ENCODE data around the gene LARGE1. TPM values are rescaled to one million over a fixed set of nuclear protein-coding genes. Genes with fewer than 3 reads are reported as not detected.

The LARGE1 gene
- total and polyA plus RNA-seq, 2 of the 4 experiments (the other 2 are of a cell fraction), result 6.2 to 12.4 TPM

DNA sequence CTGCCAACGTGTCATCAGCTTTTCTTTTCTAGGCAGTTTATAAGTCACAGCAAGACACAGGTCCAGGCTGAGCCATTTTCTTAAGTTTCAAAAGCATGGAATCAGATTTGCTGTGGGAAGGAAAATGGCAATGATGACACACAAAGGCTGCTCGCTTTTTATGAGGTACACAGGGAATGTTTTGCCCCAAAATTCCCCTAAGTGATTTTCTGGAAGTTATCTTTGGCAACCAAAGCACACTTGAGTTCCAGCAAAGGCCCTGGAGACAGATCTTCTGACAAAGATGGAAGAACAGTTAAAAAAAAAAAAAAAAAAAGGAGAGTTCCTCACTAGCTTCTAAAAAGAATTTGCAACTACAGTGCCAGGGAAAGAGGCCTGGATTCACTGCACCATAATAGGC is 260.8 kb downstream of the LARGE1 start:
- no peak overlapping the region for H3K4me3 ChIP-seq (ENCODE audit: insufficient read depth, low read depth, low read length)
- TF ChIP-seq, protein P1, sequence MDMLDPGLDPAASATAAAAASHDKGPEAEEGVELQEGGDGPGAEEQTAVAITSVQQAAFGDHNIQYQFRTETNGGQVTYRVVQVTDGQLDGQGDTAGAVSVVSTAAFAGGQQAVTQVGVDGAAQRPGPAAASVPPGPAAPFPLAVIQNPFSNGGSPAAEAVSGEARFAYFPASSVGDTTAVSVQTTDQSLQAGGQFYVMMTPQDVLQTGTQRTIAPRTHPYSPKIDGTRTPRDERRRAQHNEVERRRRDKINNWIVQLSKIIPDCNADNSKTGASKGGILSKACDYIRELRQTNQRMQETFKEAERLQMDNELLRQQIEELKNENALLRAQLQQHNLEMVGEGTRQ (IDR thresholded peaks at IDR 0.05; ENCODE audit: low read depth, low read length), result no peak
- no peak for TF ChIP-seq CHD1 (IDR thresholded peaks at IDR 0.05; ENCODE audit: low read depth, low read length)
- no peak for TF ChIP-seq NFE2L2 (IDR thresholded peaks at IDR 0.05; ENCODE audit: low read depth, low read length)
- TF ChIP-seq, protein P2, sequence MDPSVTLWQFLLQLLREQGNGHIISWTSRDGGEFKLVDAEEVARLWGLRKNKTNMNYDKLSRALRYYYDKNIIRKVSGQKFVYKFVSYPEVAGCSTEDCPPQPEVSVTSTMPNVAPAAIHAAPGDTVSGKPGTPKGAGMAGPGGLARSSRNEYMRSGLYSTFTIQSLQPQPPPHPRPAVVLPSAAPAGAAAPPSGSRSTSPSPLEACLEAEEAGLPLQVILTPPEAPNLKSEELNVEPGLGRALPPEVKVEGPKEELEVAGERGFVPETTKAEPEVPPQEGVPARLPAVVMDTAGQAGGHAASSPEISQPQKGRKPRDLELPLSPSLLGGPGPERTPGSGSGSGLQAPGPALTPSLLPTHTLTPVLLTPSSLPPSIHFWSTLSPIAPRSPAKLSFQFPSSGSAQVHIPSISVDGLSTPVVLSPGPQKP (IDR thresholded peaks at IDR 0.05; ENCODE audit: borderline replicate concordance, low read depth, low read length), result no peak
- no peak for TF ChIP-seq MXI1 (IDR thresholded peaks at IDR 0.05; ENCODE audit: borderline replicate concordance, low read depth, low read length)
- no peak for TF ChIP-seq CEBPB (IDR thresholded peaks at IDR 0.05; ENCODE audit: low read depth, low read length)
- TF ChIP-seq MAZ (IDR thresholded peaks at IDR 0.05; ENCODE audit: borderline replicate concordance, low read depth, low read length), result no peak
- no peak for TF ChIP-seq POLR2A (IDR thresholded peaks at IDR 0.05; ENCODE audit: low read depth, low read length)
- TF ChIP-seq FOS (IDR thresholded peaks at IDR 0.05; ENCODE audit: low read depth, low read length), result no peak
- TF ChIP-seq RFX5 (IDR thresholded peaks at IDR 0.05; ENCODE audit: low read depth, low read length), result no peak
- TF ChIP-seq, protein P3, sequence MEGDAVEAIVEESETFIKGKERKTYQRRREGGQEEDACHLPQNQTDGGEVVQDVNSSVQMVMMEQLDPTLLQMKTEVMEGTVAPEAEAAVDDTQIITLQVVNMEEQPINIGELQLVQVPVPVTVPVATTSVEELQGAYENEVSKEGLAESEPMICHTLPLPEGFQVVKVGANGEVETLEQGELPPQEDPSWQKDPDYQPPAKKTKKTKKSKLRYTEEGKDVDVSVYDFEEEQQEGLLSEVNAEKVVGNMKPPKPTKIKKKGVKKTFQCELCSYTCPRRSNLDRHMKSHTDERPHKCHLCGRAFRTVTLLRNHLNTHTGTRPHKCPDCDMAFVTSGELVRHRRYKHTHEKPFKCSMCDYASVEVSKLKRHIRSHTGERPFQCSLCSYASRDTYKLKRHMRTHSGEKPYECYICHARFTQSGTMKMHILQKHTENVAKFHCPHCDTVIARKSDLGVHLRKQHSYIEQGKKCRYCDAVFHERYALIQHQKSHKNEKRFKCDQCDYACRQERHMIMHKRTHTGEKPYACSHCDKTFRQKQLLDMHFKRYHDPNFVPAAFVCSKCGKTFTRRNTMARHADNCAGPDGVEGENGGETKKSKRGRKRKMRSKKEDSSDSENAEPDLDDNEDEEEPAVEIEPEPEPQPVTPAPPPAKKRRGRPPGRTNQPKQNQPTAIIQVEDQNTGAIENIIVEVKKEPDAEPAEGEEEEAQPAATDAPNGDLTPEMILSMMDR (conservative IDR thresholded peaks at IDR 0.05; ENCODE audit: low read depth, low read length), result no peak
- no peaks in the 10 kb centered on the region for H4K20me1 ChIP-seq (ENCODE audit: insufficient read depth, low read length)
- H3K4me1 ChIP-seq (ENCODE audit: control insufficient read depth, insufficient read depth, low read length), result no peaks in the 10 kb centered on the region
- no peak overlapping the region for H3K4ac ChIP-seq (ENCODE audit: low read depth, low read length)
- H3K27me3 ChIP-seq (ENCODE audit: control insufficient read depth, insufficient read depth, low read length), result no peaks in the 10 kb centered on the region
- no peak overlapping the region for H2BK120ac ChIP-seq (ENCODE audit: low read depth, low read length)
- H3K14ac ChIP-seq (replicated peaks; ENCODE audit: low read depth, low read length), result no peak overlapping the region
- H3K18ac ChIP-seq (ENCODE audit: low read depth, low read length), result no peak overlapping the region
- in situ Hi-C loops (cut with MboI; ENCODE audit: low sequenced_read_pairs), result no loop called here
- no peak overlapping the region for H3K27ac ChIP-seq (ENCODE audit: insufficient read depth, low read length)
- no peak overlapping the region for H3K9ac ChIP-seq (ENCODE audit: low read depth, low read length)
- no peaks in the 10 kb centered on the region for H3K9me1 ChIP-seq (ENCODE audit: insufficient read depth, low read length)
- H3K23ac ChIP-seq (ENCODE audit: low read depth, low read length), result no peak overlapping the region
- no peak overlapping the region for H2BK5ac ChIP-seq (ENCODE audit: low read depth, low read length, poor library complexity, severe bottlenecking)
- ChIA-PET POLR2A (ENCODE audit: unreplicated experiment) (no interaction called here), CTCF (interaction anchor here (1.3 kb wide), 1 partner anchor 9 kb away, joined by 4 read pairs; no protein-coding TSS in a partner anchor)
- H2BK15ac ChIP-seq (ENCODE audit: low read depth, low read length), result no peak overlapping the region
- H4K8ac ChIP-seq (ENCODE audit: low read depth in 2 of 2, low read length in 2 of 2), result no peak overlapping the region
- no peaks in the 10 kb centered on the region for H3K9me3 ChIP-seq (ENCODE audit: control insufficient read depth, insufficient read depth, low read length)
- H2AK9ac ChIP-seq (replicated peaks; ENCODE audit: low read depth, low read length, poor library complexity), result no peak overlapping the region
- H3K4me2 ChIP-seq (ENCODE audit: low read depth, low read length), result no peak overlapping the region
- 8% methylated on average over 2 of the region's 2 CpGs; no CpG with 5 or more reads in 1 of the 2 experiments for WGBS, 2 experiments (ENCODE audit: extremely low coverage in 2 of 2, insufficient read length in 1 of 2)
- no peaks in the 10 kb centered on the region for H3K36me3 ChIP-seq (ENCODE audit: control insufficient read depth, insufficient read depth, low read length)
- no peak overlapping the region for H2AK5ac ChIP-seq (ENCODE audit: low read depth, low read length)
- no peak overlapping the region for H4K5ac ChIP-seq (ENCODE audit: low read depth, low read length)
- H2BK20ac ChIP-seq (ENCODE audit: low read depth, low read length), result no peak overlapping the region
- BruUV-seq (replicated peaks), result no TSS peak
- H2AFZ ChIP-seq (replicated peaks; ENCODE audit: low read length, poor library complexity), result no peak overlapping the region
- ATAC-seq (ENCODE audit: low read depth), result no peak
- dilution Hi-C loops (cut with HindIII; ENCODE audit: low sequenced_read_pairs, unreplicated experiment), result no loop called here
- intact Hi-C loops (cut with micrococcal nuclease), result no loop called here
- H3K79me1 ChIP-seq (ENCODE audit: low read depth in 1 of 2, low read length in 2 of 2), result no peaks in the 10 kb centered on the region; a peak in 1 of 4 replicates
- DNase-seq, result no peak
- no peak overlapping the region for H4K91ac ChIP-seq (ENCODE audit: insufficient read depth, low read depth, low read length)
- no peak overlapping the region for H3K56ac ChIP-seq (ENCODE audit: extremely low read depth, insufficient read depth, low read length)

Data from IMR-90 (cell line).